Raji (cell line): ENCODE measurements around the gene DAP.

Experiments used
- POLR2A ChIP-seq: IDR thresholded peaks from 2 replicates; pipeline ENCODE4 v1.6.1; 2011; ENCODE audit warnings: low read depth, low read length, control low read depth; ENCODE audit not compliant: insufficient read depth

DAP gene

DNA sequence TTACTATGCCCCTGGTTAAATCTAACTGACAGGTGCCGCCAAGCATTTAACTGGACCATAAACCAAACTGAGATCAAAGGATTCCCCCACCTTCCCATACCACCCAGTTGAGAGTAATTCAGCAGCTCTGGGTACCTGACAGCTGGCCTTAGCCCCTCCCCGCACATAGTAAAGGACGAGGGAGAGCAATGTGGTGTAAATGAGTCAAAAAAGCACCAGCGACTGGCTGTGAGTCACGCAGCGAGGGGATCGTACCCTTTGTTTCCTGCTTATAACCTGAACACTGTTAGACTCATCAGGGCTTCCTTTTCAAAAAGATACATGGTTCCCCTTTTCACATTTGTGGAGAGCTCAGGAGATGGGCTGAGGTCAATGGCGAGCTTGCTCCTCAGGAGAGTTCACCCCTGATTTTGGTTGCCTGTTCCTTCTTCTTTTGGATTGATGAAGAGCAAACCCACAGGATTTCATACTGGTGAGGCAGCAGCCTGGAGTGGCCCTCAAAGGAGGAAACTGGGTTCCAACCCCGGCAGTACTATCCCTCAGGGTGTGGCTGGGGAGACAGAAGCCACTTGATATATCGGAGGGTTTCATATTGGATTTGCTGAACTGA is 125.7 kb downstream of the DAP start:
- no peak for TF ChIP-seq POLR2A

DNA sequence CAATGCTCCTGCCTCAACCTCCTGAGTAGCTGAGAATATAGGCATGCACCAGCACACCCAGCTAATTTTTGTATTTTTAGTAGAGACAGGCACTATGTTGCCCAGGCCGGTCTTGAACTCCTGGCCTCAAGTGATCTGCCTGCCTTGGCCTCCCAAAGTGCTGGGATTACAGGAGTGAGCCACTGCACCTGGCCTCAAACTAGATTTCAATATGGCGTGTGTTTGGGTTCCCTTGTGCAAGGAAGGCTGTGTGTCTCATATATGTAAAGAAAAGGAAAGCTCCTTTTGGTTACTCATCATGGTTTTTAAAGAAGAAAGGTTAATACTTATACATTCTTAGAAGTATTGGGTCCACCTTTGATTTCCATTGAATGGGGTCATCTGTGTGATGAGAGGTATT is 126.5 kb downstream of the DAP start:
- TF ChIP-seq POLR2A: no peak

DNA sequence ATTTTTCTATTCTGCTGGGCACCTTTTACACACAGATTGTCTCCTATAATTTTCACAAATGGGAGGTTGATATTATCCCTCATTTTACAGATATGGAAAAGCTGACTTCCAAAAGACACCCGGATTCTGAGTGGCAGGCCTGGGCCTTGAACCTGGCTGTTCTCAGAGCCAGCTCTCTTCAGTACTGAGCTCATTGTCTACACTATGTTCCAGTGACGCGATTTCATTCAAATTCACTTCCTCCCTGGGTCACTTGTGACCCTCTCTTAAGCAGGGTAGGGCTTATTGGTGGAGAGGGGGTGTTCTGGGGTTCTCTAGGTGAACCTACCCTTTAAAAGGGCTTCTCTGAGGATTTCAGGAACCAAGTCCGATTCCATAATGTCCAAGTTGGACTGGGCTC is 127.0 kb downstream of the DAP start:
- no peak for TF ChIP-seq POLR2A

DNA sequence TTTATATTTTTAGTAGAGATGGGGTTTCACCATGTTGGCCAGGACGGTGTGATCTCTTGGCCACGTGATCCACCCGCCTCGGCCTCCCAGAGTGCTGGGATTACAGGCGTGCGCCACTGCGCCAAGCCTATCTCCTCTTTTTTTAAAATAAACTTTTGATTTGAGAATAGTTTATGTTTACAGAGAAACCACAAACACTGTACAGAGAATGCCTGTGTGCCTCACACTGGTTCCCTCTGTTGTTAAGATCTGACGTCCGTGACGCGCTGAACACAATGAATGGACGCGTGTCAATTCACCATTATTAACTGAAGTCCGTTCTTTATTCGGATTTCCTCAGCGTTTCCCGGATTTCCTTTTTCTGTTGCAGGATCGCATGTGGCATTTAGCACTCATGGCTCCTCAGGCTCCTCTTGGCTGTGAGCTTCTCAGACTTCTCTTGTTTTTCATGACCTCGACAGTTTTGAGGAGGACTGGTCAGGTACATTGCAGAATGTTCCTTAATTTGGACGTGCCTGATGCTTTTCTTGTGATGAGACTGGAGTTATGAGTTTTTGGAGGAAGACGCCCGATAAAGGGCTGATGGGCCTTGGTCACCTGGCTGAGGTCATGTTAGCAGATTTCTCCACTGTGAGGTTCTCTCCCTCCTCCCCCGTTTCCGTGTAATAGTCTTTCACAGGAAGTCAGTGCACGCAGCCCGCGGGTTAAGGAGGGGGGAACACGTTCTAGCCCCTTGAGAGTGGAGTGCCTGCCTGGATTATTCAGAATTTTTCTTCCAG is 127.6 kb downstream of the DAP start:
- no peak for TF ChIP-seq POLR2A

DNA sequence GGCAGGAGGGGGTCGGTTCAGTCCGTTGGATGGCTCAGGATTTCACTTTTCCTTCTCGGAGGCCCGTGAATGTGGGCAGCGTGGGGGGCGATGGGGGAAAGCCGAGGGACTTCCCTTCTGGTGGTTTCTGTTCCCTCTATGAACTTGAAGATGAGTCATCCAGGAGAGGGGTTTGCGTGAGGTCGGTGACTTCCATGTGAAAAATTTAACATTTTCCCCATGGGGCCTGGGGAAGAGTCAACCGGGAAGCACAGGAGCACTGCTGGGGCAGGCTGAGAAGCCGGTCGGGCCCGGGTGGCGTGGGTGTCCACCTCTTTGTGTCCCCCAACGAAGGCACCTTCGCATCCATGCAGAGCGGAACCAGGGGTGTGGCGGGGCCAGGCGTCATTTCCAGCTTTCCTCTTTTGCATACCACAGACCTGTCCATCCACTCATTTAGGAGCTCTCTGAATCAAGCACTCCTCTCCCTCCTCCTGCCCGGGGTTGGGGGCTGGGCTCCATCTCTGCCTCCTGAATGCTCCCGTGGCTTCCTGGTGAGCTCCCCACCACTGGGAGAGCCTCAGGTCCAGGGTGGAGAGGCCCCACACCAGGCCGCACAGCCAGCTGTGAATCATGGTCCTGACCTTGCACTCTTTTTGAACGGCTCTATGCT is 128.8 kb downstream of the DAP start:
- peak; percentile 44; the same call in 1 of the 2 replicates for TF ChIP-seq POLR2A

DNA sequence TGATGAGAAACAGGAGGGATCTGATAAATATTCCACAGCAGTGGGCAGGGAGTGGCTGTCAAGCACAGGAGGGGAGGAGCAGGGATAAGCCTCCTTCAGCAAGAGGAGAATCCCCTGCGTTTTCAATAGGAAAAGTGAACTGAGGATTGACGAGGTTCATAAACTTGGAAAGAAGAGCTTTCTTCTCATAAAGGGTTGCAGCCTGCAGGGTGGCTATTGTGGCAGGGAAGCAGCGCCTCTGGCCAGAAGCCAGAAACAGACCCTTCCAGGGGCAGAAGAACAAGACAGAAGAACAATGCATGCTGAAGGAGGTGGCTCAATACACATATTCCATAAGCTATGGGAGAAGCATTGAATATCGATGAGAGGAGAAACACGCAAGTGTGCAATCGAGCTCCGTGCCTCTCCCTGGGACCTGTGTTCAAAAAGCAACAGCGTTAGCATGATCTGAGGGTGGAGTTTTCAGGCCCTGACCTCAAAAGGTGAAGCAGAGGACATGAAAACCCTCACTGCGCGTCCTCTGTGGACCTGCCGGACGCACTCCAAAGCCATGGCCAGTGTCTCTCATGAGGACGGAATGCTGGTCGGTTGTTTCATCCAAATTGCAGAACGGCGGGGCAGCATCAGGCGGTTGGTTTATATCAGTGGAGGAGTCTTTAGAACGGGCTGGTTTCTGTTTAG is 129.6 kb downstream of the DAP start:
- no peak for TF ChIP-seq POLR2A

DNA sequence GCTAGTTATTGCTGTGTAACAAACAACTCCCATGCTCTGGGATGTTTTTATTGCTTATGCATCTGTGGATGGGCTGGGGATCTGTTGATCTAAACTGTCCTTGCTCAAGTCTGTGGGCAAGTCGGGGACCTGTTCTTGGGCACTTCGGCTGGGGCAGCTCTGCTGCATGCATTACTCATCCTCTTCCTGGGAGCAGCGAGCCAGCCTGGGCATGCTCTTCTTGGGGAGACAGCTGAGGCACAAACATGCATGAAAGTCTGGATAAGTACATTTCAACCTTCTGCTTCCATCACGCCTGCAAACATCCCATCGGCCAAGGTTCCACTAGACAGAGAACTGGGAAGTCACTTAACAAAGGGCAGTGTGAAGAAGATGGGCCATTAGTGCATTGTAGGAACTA is 130.9 kb downstream of the DAP start:
- TF ChIP-seq POLR2A: no peak

DNA sequence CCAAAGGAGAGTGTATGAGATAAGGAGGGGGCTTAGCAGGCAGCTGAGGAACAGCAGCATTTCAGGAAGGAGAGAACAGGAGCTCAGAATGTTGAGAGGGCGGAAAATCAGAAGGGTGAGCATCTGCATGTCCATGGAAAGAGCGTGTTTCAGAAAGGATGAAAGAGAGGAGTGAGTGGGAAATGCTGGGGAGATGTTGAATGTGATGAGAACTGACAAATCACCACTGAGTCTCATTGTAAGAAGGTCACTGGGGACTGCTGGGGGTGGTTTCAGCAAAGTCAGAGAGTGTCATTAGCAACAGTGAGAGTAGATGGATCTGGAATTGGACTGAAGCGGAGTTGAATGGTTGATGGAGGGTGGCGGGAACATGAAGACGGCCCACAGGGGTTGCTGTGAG is 131.4 kb downstream of the DAP start:
- TF ChIP-seq POLR2A: no peak
